Activated gamma-delta T cell treated with Interleukin-2 at 50 U/mL for 16 hours (primary cell): ENCODE results near the gene PCIF1.
"Not testable (repeated sequence)": the region's sequence is repeated elsewhere in the genome, so short reads cannot be mapped to it uniquely, and the experiment has no call there.

ENCODE experiments used
- DNase-seq: peaks from one replicate; pipeline ENCODE4 v3.0.0-alpha.2; 2020

PCIF1 gene

DNA sequence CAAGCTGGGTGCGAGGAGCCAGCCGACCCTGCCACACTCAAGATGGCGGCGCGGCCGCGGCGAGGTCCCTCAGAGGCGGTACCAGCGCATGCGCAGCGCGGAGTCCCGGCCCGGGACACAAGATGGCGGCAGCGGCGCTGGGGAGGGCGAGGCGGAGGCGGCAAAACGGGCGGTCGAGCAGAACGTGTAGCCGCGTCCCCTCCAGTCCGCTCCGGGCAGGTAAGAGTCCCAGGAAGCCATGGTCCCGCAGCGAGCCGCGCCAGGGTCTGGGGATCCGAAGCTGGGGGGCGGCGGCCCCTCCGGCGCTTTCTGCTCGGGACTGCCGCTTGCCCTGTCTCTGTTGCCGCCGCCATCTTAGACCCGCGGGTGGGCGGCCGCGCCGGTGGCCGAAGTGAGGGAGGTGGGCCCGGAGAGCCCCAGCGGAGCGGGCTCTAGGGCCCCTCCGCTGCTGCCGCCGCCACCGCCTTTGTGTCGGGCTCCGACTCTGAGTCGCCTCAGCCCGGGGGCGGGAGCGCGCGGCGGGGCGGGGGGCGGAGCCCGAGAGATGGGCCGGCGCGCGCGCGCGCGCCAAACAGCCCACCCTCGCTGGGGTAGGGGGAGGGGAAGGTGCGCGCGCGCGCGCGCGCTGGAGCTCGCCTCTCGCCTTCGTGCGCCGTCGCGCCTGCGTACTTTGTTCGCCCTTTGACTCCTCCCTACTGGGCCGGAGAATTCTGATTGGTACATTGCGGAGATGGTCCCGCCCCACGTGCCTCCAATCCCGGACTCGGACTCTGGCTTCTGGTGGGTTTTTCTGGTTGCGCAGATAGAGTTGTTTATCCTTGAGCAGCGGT lies at the start of gene PCIF1:
Gene PCIF1 (plus strand): TSS at position 98 of the 830 bp plus-strand sequence. CDS start 4,317 bp downstream, outside the sequence.
- peak; percentile 98 for DNase-seq

DNA sequence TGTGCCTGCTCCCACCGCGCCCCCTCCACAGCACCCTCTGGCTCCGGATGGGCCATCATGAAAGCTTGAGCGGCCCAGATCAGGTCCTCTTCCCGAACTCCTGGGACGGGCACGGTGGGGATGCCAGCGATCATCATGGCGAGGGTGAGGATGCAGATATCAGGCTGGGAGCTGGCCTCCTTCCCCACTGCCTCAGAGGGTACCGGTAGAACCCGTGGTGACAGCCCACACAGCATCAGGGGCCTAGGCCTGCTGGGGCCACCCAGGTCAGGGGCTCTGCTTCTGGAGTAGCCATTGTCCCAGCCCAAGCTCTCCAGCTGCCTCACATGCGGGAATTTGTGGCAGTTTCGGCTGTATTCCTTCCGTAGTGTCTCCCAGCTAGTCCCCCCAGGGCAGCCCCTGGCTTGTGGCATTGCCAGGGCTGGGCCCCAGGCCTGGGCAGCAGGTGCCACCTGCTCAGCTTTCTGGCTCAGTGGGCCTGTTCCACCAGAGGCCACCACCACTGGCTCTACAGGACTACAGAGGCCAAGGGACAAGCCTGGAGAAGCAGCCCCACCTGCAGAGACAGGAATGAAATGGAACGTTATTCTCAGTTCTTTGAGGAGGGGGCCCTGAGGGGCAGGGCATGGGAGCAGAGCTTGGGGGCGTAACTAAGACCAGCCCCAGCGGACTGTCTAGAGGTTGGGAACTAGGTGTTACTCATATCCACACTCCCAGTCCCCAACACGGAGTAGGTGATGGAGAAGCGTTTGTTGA lies 47.7 kb upstream of the PCIF1 start:
- no peak for DNase-seq

DNA sequence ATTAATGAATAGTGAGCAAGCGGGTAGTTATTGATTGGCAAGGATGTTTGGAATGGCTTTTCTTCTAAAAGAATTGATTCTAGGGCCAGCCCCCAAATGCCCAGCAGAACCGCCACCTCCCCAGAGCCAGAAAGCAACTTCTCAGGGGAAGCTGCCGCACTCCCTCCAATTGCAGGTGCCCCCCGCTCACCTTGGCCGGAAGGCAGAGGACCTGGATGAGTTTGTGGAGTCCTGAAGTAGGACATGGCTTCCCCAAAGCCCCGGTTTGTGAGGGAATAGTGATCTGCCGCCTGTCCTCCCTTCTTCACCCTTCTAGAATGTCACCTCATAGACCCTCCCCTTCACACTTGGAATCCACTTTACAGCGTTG lies 47.2 kb upstream of the PCIF1 start, which contains the start of gene SPATA25:
Gene SPATA25 (minus strand): TSS at position 277 of the 370 bp plus-strand sequence. CDS start 32 bp downstream, at position 245.
- no peak for DNase-seq

DNA sequence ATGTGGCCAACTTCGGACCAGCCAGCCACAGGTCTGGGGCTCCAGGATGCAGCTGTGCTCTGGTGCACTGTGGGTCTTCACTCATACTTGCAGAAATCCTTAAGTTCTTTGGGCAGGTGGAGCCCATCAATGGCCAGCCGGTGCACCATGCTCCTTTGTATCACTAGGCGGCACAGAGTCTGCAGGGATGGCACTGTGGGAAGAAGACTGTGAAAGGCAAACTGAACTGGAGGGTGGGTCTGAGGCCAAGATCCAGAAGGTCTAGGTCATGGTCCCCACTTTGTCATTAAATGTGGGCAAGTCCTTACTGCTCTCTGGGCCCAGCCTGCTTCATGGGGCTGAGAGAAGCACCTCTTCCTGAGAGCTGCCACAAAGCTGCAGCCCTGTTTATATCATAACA lies 45.8 kb upstream of the PCIF1 start:
- DNase-seq: no peak

DNA sequence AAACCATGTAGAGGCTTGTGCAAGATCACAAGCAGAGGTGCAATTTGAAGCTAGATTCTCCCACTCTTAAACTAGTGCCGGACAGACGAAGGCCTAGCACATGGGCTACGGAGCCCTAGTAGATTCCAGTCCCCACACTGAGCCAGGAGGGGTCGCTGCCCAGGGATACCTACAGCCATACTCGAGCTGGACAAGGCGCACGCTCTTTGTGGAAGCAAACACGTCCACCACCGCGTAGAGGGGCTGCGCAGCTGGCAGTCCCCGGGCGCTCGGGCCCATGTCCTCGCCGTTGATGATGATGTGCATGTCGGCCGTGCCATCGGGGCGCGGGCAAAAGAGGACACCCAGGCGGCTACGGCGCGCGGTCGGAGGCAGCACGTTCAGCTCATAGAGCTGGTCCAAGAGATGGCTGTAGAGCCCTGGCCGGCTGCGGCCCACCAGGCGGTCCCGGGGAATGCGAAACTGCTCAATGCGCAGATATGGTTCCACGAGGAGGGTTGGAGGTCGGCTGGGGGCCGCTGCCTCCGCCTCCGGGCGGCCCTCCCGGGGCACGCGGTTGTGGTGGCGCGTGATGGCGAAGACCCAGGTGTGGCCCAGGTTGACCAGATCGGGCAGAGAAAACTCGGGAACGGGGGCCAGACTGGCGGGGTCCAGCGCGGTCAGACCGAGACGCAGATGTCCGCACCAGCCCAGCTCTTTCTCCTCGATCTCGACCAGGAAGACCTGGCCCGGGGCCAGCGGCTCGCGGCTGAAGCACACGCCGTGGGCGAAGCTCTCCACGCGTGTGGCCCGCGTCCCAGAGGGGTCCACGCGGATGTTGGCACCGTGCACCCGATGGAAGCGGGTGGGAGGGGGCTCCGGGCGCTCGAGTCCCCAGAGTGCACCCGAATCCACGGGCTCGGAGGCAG lies 44.2 kb upstream of the PCIF1 start:
- peak; percentile 43 for DNase-seq

DNA sequence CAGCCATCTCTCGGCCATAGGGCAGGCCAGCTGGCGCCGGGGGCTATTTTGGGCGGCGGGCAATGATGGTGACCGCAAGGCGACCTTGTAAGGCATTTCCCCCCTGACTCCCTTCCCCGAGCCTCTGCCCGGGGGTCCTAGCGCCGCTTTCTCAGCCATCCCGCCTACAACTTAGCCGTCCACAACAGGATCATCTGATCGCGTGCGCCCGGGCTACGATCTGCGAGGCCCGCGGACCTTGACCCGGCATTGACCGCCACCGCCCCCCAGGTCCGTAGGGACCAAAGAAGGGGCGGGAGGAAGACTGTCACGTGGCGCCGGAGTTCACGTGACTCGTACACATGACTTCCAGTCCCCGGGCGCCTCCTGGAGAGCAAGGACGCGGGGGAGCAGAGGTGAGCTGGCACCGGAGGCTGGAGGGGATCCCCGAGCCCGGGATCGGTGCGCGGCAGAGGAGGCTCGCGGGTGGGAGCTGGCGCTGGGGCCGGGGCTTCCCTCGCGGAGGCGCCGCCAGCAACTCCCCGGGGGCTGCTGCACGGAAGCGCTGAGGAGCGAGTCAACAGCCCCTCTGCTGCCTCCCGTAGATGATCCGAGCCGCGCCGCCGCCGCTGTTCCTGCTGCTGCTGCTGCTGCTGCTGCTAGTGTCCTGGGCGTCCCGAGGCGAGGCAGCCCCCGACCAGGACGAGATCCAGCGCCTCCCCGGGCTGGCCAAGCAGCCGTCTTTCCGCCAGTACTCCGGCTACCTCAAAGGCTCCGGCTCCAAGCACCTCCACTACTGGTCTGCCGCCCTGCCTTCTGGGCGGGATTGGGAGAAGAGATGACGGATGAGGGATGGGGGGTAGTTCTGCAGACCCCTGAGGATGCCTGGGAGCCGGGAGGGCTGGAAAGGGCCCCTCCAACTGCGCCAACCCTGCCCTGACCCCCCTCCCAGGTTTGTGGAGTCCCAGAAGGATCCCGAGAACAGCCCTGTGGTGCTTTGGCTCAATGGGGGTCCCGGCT lies 43.2 kb upstream of the PCIF1 start, which contains the start of the genes CTSA and NEURL2:
Gene CTSA (plus strand): TSS at position 351 of the 999 bp plus-strand sequence. CDS start 234 bp downstream, at position 585.
Gene NEURL2 (minus strand): TSS at position 224 of the 999 bp plus-strand sequence. CDS start 217 bp downstream, at position 7.
- DNase-seq: peak; percentile 78

DNA sequence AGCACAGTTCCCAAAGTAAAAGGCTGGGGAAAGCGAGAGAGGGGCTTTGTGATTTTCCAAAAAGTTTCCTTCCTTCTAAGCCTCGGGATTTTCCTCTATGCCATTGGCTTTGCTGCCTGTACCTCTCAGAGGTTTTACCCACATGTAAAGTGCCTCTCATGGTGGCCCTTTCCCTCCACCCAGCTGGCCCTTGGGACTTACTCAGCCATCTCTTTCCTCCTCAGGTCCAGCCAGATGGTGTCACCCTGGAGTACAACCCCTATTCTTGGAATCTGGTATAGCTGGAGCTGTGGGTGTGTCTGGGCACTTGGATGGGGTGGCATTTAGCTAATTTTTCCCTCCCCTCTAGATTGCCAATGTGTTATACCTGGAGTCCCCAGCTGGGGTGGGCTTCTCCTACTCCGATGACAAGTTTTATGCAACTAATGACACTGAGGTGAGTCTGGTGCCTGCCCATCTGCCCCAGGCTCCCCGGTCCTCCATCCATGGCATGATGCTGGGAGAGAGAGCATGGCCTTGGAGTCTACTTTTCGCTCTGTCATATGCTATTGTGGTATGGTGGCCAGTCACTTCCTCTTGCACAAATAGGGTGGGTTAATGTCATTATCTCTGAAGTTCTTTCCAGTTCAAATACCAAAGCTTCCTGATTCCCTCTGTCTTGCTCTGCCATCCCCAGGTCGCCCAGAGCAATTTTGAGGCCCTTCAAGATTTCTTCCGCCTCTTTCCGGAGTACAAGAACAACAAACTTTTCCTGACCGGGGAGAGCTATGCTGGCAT lies 42.2 kb upstream of the PCIF1 start:
- DNase-seq: no peak

DNA sequence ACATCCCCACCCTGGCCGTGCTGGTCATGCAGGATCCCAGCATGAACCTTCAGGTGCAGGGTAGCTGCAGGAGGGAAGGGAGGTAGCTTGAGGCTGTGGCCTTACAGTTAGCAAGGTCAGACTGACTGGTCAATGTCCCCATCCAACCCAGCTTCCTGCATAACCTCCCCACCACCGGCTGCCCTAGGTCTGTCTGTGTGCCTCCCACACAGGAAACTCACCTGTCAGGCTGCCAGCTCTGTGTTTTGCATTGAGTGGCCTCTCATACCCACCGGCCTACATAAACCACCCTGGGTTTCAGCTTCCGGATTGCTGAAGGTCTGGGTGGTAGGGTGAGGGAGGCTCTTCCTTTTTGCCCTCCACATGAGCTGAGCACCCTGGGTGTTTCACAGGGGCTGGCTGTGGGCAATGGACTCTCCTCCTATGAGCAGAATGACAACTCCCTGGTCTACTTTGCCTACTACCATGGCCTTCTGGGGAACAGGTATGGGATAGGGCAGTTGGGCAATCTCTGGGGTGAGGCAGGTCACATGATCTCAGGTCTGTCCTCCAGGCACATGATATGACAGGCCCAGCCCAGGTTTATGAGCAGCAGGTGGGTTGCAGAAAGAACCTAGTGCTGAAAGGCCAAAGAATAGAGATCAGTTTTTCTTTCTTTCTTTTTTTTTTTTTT lies 41.5 kb upstream of the PCIF1 start:
- peak; percentile 50 for DNase-seq

DNA sequence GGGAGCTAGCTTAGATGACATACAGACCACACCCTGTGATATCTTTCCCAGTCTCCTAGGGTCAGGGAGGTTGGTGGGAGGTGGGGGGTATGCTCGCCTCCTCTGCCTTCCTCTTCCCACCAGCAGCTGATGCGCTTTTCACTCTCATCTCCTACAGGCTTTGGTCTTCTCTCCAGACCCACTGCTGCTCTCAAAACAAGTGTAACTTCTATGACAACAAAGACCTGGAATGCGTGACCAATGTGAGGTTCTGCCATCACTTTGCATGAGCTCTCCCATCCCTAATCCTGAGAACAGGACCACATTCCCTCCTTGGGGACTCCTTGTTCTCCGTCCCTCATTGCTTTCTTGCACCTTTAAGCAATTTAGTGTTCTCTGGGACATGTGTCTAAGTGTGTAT lies 40.7 kb upstream of the PCIF1 start:
- DNase-seq: no peak

DNA sequence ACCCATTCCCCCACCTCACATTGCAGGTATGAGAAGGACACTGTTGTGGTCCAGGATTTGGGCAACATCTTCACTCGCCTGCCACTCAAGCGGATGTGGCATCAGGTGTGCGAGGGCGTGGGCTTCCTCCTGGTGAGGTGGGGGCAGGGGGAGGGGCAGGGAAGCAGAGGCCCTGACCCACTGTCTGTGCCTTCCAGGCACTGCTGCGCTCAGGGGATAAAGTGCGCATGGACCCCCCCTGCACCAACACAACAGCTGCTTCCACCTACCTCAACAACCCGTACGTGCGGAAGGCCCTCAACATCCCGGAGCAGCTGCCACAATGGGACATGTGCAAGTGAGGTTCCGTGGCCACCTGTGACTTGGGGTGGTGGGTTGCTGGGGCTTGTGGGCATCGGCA lies 39.7 kb upstream of the PCIF1 start:
- no peak for DNase-seq

DNA sequence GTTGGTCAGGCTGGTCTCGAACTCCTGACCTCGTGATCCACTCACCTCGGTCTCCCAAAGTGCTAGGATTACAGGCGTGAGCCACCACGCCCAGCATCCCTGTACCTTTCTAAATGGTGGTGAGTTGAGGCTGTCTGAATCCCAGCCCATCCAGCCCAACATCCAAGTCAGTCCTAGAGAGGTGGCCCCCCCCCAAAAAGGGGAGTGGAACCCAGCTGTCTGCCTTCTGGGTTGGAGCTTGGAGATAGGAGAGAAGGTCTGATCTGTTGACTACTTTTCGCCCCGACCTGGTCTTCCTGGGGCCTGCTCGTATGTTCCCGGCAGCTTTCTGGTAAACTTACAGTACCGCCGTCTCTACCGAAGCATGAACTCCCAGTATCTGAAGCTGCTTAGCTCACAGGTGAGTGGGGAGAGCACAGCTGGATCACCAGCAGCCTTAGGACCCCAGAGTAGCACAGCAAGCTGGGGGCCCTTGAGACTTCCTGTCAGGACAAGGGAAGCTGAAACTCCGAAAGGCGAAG lies 37.8 kb upstream of the PCIF1 start:
- DNase-seq: no peak

DNA sequence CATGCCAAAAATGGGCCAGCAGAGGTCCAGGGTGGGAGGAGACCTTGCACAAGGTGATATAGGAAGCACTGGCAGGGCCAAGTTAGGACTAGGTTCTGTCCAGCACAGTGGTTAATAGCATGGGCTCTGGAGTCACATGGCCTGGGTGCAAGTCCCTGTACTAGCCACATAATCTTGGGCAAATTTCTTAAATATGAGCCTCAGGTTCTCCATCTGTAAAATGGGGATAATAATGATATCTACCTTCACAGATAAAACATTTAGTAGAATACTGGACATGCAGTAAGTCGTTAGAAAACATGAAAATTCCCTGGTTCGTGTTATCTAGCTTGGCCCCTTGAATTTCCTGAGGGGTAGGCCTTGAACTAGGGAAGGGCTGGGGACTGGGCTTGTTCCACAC lies 37.2 kb upstream of the PCIF1 start:
- DNase-seq: no peak

DNA sequence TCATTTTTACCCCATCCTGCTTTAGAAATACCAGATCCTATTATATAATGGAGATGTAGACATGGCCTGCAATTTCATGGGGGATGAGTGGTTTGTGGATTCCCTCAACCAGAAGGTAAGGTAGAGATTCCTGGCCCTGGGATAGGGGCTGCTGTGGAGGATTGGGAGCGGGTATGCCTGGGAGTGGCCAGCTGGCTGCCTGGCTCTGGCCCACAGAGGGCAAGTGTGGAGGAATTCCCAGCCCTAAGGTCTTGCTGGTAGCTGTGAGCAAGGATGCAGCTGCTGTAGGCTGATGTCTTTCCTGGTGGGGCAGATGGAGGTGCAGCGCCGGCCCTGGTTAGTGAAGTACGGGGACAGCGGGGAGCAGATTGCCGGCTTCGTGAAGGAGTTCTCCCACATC lies 36.8 kb upstream of the PCIF1 start:
- DNase-seq: no peak

DNA sequence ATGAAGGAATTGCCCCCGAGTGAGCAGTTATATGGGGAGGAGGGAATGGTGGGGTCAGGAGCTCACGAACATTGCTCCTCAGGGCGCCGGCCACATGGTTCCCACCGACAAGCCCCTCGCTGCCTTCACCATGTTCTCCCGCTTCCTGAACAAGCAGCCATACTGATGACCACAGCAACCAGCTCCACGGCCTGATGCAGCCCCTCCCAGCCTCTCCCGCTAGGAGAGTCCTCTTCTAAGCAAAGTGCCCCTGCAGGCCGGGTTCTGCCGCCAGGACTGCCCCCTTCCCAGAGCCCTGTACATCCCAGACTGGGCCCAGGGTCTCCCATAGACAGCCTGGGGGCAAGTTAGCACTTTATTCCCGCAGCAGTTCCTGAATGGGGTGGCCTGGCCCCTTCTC lies 36.2 kb upstream of the PCIF1 start:
- DNase-seq: no peak

DNA sequence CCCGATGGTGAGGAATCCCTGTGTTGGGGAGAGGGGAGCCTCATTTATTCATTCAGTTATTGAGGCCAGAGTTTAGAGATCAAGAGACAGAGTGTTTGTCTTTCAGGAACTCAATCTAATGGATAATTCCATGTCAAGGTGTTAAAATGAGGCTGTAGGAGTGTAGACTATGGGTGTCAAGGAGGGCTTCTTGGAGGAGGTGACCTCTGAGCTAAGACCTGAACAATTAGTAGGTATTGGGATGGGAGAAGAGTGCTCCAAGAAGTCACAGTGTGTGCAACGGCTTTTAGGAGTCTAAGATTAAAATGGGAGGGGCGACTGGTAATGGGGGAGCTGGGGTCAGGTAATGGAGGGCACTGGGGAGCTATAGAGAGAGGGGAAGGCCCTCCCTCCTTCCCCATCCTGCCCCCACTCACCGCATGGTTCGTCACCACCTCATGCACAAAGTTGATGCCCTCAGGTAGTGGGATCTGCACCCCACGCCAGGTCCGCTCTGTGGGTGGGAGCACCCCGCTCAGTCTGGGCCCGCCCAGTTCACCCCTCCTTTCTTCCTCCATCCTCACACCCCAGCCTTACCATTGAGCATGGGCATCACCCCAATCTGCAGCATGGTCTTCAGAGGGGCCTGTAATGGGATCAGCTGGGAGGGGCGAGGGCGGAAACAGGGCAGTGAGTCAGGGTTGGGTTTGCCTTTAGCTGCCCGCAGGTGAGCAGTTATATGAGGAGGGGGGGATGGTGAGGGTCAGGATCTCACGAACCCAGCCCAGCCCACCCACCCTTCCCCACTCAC lies 35.2 kb upstream of the PCIF1 start:
- no peak for DNase-seq

DNA sequence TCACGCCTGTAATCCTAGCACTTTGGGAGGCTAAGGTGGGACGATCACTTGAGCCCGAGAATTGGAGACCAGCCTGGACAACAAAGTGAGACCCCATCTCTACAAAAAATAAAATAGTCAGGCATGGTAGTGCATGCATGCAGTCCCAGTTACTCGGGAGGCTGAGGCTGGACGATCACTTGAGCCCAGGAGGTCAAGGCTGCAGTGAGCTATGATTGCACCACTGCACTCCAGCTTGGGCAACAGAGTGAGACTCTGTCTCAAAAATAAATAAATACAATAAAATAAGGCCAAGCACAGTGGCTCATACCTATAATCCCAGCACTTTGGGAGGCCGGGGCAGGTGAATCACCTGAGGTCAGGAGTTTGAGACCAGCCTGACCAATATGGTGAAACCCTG lies 33.2 kb upstream of the PCIF1 start:
- not testable (repeated sequence) for DNase-seq

DNA sequence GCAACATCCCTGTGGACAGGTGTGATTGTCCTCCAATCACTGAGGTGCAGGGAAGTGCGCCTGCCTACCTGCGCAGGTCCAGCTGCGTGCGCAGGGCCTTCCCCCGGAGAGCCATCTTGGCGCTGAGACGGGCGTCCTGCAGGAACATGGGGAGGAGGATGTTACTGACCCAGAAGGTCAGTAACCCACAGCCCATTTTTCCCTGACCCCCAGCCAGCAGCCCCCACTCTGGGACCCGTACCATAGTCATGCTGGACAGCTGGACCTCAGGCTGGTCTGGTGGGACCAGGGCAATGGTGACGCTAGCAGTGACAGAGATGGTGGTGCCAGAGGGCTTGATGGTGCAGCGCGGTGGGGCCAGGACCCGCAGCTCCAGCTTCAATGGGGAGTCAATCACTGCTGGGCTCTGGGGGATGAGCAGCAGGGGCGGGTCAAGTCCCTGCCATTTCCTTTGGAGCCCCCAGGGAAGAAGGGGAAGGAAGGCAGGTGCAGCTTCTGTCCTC lies 32.2 kb upstream of the PCIF1 start:
- no peak for DNase-seq
